Loucy (cell line): ENCODE measurements around the gene SFXN3.
A peak's percentile ranks its signal among the peaks of the same experiment; 100 is the strongest.

ENCODE experiments used
- H2AFZ ChIP-seq: fragments of 200-600 bp; sonication (generic); 2 replicates; pipeline ENCODE4 v1.6.0; 2016; ENCODE audit warnings: antibody characterized with exemption, mild to moderate bottlenecking, low read length, moderate library complexity
- H3F3A ChIP-seq: fragments of 200-600 bp; 2 replicates; pipeline ENCODE4 v1.6.0; 2016; ENCODE audit warnings: antibody characterized with exemption, low read depth, mild to moderate bottlenecking
- H3K27me3 ChIP-seq: fragments of 200-600 bp; sonication (generic); 2 replicates; pipeline ENCODE4 v1.6.1; 2014; ENCODE audit warnings: low read length, mild to moderate bottlenecking; ENCODE audit not compliant: insufficient read depth, poor library complexity, severe bottlenecking
- H3K36me3 ChIP-seq: fragments of 200-600 bp; sonication (generic); 2 replicates; pipeline ENCODE4 v1.6.1; 2016; ENCODE audit warnings: low read length; ENCODE audit not compliant: insufficient read depth
- H3K4me1 ChIP-seq: fragments of 200-600 bp; sonication (generic); 2 replicates; pipeline ENCODE4 v1.5.1; 2014; ENCODE audit warnings: low read length, mild to moderate bottlenecking; ENCODE audit not compliant: insufficient read depth, poor library complexity, severe bottlenecking
- H3K4me2 ChIP-seq: fragments of 200-600 bp; sonication (generic); 2 replicates; pipeline ENCODE4 v1.6.0; 2014; ENCODE audit warnings: antibody characterized with exemption, low read length, low read depth, mild to moderate bottlenecking; ENCODE audit not compliant: poor library complexity, severe bottlenecking
- H3K4me3 ChIP-seq: fragments of 200-600 bp; sonication (generic); 2 replicates; pipeline ENCODE4 v1.5.1; 2014; ENCODE audit warnings: low read length, mild to moderate bottlenecking, mixed read lengths; ENCODE audit not compliant: poor library complexity, severe bottlenecking
- H3K79me2 ChIP-seq: fragments of 200-600 bp; sonication (generic); 2 replicates; pipeline ENCODE4 v1.6.1; 2014; ENCODE audit warnings: low read length; ENCODE audit not compliant: insufficient read depth
- H3K9ac ChIP-seq: fragments of 200-600 bp; sonication (generic); 2 replicates; pipeline ENCODE4 v1.6.0; 2014; ENCODE audit warnings: mild to moderate bottlenecking, low read depth, low read length, moderate library complexity; ENCODE audit not compliant: poor library complexity, severe bottlenecking
- H3K9me2 ChIP-seq: fragments of 200-600 bp; sonication (generic); replicated peaks from 2 replicates; pipeline ENCODE4 v1.6.1; 2016; ENCODE audit warnings: low read depth, low read length, mixed read lengths
- H3K9me3 ChIP-seq: fragments of 200-600 bp; sonication (generic); 2 replicates; pipeline ENCODE4 v1.6.1; 2014; ENCODE audit warnings: mild to moderate bottlenecking, antibody characterized with exemption, low read length, low read depth; ENCODE audit not compliant: insufficient read depth
- H4K20me1 ChIP-seq: fragments of 200-600 bp; sonication (generic); 2 replicates; pipeline ENCODE4 v1.6.0; 2014; ENCODE audit warnings: antibody characterized with exemption, low read length, mild to moderate bottlenecking; ENCODE audit not compliant: insufficient read depth, poor library complexity, severe bottlenecking
- EZH2phosphoT487 ChIP-seq: fragments of 200-600 bp; IDR thresholded peaks from 2 replicates; pipeline ENCODE4 v1.6.1; 2018; ENCODE audit warnings: antibody characterized with exemption, mild to moderate bottlenecking, moderate library complexity, borderline replicate concordance
- TF ChIP-seq, protein P1 (sequence below): fragments of 200-600 bp; sonication (generic); conservative IDR thresholded peaks from 2 replicates; pipeline ENCODE4 v1.5.1; 2014; ENCODE audit warnings: mild to moderate bottlenecking, antibody characterized with exemption, low read length

SFXN3 gene

DNA sequence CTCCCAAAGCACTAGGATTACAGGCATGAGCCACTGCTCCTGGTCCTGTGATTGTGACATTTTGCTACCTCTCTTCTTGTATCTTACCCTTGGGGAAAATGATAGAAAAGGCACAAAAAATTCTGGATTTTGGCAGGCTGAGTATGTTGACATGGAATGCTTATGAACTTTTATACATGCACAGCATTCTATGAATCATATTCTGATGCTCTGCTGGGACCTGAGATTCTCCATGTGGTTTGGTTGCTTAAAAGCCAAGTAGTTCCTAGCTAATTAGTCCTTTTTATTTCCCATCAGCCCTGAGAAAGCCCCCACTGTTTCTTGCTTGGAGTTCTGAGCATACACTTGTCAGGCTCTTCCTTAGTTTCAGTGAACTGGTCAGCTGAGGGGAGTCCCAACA, 22.5 kb downstream of the SFXN3 start:
- Histone ChIP-seq H3K9ac (no peak overlapping the region), H2AFZ (no peak overlapping the region), H3K4me2 (no peak overlapping the region), H3K79me2 (peaks cover 61% of the 10 kb centered on the region), H3K9me3 (no peaks in the 10 kb centered on the region), H3K4me1 (peaks cover 42% of the 10 kb centered on the region), H3K4me3 (no peak overlapping the region), H4K20me1 (peaks cover 20% of the 10 kb centered on the region), H3K36me3 (no peaks in the 10 kb centered on the region), H3F3A (no peaks in the 10 kb centered on the region), H3K9me2 (no peaks in the 10 kb centered on the region), H3K27me3 (no peaks in the 10 kb centered on the region)
- TF ChIP-seq, protein P1, sequence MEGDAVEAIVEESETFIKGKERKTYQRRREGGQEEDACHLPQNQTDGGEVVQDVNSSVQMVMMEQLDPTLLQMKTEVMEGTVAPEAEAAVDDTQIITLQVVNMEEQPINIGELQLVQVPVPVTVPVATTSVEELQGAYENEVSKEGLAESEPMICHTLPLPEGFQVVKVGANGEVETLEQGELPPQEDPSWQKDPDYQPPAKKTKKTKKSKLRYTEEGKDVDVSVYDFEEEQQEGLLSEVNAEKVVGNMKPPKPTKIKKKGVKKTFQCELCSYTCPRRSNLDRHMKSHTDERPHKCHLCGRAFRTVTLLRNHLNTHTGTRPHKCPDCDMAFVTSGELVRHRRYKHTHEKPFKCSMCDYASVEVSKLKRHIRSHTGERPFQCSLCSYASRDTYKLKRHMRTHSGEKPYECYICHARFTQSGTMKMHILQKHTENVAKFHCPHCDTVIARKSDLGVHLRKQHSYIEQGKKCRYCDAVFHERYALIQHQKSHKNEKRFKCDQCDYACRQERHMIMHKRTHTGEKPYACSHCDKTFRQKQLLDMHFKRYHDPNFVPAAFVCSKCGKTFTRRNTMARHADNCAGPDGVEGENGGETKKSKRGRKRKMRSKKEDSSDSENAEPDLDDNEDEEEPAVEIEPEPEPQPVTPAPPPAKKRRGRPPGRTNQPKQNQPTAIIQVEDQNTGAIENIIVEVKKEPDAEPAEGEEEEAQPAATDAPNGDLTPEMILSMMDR, result no peak
- no peak for TF ChIP-seq EZH2phosphoT487

DNA sequence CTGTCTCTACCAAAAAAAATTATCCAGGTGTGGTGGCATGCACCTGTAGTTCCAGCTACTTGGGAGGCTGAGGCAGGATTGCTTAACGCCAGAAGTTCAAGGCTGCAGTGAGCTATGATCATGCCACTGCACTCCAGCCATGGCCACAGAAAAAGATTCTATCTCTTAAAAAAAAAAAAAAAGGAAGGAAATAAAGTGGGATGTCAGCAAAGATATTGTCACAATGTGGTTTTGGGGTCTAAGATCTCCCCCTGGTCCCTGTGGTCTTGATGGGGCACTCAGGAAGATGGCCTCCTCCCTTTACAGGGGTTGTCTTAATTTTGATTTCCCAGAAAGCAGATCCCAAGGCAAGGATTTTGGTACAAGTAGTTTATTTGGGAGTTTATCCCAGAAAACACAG, 23.3 kb downstream of the SFXN3 start:
- Histone ChIP-seq H3K9ac (no peak overlapping the region), H3K4me3 (peak overlapping the region; percentile 54), H3K36me3 (no peaks in the 10 kb centered on the region), H3K79me2 (peaks cover 68% of the 10 kb centered on the region), H3K4me1 (peaks cover 47% of the 10 kb centered on the region), H4K20me1 (peaks cover 23% of the 10 kb centered on the region), H2AFZ (no peak overlapping the region), H3K9me2 (no peaks in the 10 kb centered on the region), H3K9me3 (no peaks in the 10 kb centered on the region), H3F3A (no peaks in the 10 kb centered on the region), H3K4me2 (peak overlapping the region; percentile 73), H3K27me3 (no peaks in the 10 kb centered on the region)
- TF ChIP-seq, protein P1, result no peak
- TF ChIP-seq EZH2phosphoT487, result no peak

- H3K36me3 ChIP-seq, result no peaks in the 10 kb centered on the region
- H3K4me2 ChIP-seq, result peak overlapping the region; percentile 73
- no peak overlapping the region for H3K9ac ChIP-seq
- H3K27me3 ChIP-seq, result no peaks in the 10 kb centered on the region
- TF ChIP-seq, protein P1, result no peak
- H3K4me1 ChIP-seq, result peaks cover 52% of the 10 kb centered on the region
- peaks cover 28% of the 10 kb centered on the region for H4K20me1 ChIP-seq
- no peaks in the 10 kb centered on the region for H3K9me3 ChIP-seq
- no peaks in the 10 kb centered on the region for H3F3A ChIP-seq
- peaks cover 73% of the 10 kb centered on the region for H3K79me2 ChIP-seq
- no peaks in the 10 kb centered on the region for H3K9me2 ChIP-seq
- no peak overlapping the region for H2AFZ ChIP-seq
- peak overlapping the region; percentile 54 for H3K4me3 ChIP-seq
Measured at GRCh38 chr10:101054876-101055275, 23.8 kb downstream of the SFXN3 start.
